Mucosa of rectum (tissue), 2 donors: ENCODE measurements around the gene BRME1.
"Not testable (repeated sequence)": the region's sequence is repeated elsewhere in the genome, so short reads cannot be mapped to it uniquely, and the experiment has no call there.

Experiments
- H3K27ac ChIP-seq, 2 donors: one replicate each; pipeline ENCODE4 v1.7.0; 2013; ENCODE audit warnings: inconsistent platforms in 2 of 2, low read depth in 2 of 2, low read length in 2 of 2
- H3K27me3 ChIP-seq, 2 donors: one replicate each; pipeline ENCODE4 v1.7.0; 2013; ENCODE audit warnings: low read length in 2 of 2; ENCODE audit not compliant: control insufficient read depth in 2 of 2, insufficient read depth in 2 of 2
- H3K36me3 ChIP-seq, 2 donors: one replicate each; pipeline ENCODE4 v1.7.0; 2013; ENCODE audit warnings: low read length in 2 of 2; ENCODE audit not compliant: control insufficient read depth in 2 of 2, insufficient read depth in 2 of 2
- H3K4me1 ChIP-seq, 2 donors: one replicate each; pipeline ENCODE4 v1.7.0; 2013; ENCODE audit warnings: low read length in 2 of 2, mild to moderate bottlenecking in 1 of 2; ENCODE audit not compliant: control insufficient read depth in 2 of 2, insufficient read depth in 2 of 2
- H3K4me3 ChIP-seq, 2 donors: one replicate each; pipeline ENCODE4 v1.7.0; 2013; ENCODE audit warnings: low read length in 2 of 2
- H3K9ac ChIP-seq, 2 donors: one replicate each; pipeline ENCODE4 v1.7.0; 2013; ENCODE audit warnings: low read length in 2 of 2, low read depth in 1 of 2, mild to moderate bottlenecking in 1 of 2
- H3K9me3 ChIP-seq, 2 donors: one replicate each; pipeline ENCODE4 v1.7.0; 2013; ENCODE audit warnings: low read length in 2 of 2; ENCODE audit not compliant: control insufficient read depth in 2 of 2
- donor health status: healthy.
- donor health status: Normal muscosa, but diverticular disease.

BRME1 gene

GRCh38 chr19:13926715-13927114 lies 20.8 kb upstream of the BRME1 start:
- Histone ChIP-seq H3K36me3 (peaks cover 39 to 47% of the 10 kb centered on the region in 2 donors), H3K4me3 (no peak overlapping the region), H3K4me1 (no peaks in the 10 kb centered on the region), H3K27ac (no peak overlapping the region), H3K9ac (no peak overlapping the region), H3K9me3 (no peaks in the 10 kb centered on the region), H3K27me3 (no peaks in the 10 kb centered on the region)

GRCh38 chr19:13926010-13926409 lies 20.1 kb upstream of the BRME1 start:
- H3K27ac ChIP-seq: no peak overlapping the region
- H3K9ac ChIP-seq: no peak overlapping the region
- H3K4me1 ChIP-seq: no peaks in the 10 kb centered on the region
- no peaks in the 10 kb centered on the region for H3K27me3 ChIP-seq
- H3K9me3 ChIP-seq: peaks cover 0 to under 1% of the 10 kb centered on the region in 2 donors
- H3K4me3 ChIP-seq: no peak overlapping the region
- H3K36me3 ChIP-seq: peaks cover 42 to 54% of the 10 kb centered on the region in 2 donors

GRCh38 chr19:13923194-13923987 lies 17.5 kb upstream of the BRME1 start:
- Histone ChIP-seq H3K27ac (no peak overlapping the region), H3K9ac (no peak overlapping the region), H3K36me3 (peaks cover 58 to 77% of the 10 kb centered on the region in 2 donors), H3K4me1 (no peaks in the 10 kb centered on the region), H3K9me3 (peaks cover 0 to 3% of the 10 kb centered on the region in 2 donors), H3K4me3 (no peak overlapping the region), H3K27me3 (no peaks in the 10 kb centered on the region)

DNA sequence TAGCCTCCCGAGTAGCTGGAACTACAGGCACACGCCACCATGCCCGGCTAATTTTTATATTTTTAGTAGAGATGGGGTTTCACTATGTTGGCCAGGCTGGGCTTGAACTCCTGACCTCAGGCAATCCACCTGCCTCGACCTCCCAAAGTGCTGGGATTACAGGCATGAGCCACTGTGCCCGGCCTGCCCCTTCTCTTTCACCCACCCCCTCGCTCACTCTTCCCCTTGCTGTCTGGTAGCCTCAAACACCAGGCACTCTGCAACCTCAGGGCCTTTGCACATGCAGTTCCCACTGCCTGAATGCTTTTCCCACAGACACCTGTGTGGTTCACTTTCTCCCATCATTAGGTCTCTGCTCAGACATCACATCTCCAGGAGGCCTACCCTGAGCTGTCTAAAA lies 16.2 kb upstream of the BRME1 start:
- not testable (repeated sequence) for H3K4me1 ChIP-seq, H3K27me3 ChIP-seq, H3K9me3 ChIP-seq, H3K27ac ChIP-seq, H3K4me3 ChIP-seq, H3K9ac ChIP-seq
- peaks cover 61 to 73% of the 10 kb centered on the region in 2 donors for H3K36me3 ChIP-seq

DNA sequence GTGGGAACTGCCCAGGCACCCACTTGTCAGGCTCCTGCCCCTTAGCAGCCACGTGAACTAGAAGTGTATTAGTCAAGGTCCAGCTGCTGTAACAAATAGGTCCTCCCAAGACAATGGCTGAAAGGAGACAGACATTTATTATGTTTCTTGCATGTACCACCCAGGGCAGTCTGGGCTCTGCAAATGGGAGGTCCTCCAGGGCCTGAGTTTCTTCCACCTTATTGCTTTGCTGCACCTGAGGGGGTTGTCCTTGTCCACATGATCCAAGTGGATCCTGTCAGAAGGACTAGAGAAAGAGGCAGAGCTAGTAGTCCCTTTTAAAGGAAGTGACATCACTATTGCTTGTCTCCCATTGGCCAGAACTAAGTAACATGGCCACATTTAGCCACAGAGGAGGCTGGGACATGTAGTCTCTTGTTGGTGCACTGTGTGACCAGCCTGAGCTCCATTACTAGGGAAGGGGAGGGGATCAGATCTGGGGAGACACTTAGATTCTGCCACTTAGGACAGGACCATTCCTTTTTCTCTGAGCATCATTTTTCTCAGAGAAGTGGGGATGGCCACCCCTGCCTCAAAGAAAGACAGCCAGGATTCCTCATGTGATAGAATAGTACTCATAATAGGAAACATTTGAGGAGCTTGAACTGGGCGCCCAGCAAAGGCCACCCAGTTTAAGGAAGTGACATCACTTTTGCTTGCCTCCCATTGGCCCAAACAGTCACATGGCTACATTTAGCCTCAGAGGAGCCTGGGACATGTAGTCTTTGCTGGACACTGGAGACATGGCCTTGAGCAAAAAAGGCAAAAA lies 15.2 kb upstream of the BRME1 start:
- Histone ChIP-seq H3K9ac (no peak overlapping the region), H3K27ac (no peak overlapping the region), H3K9me3 (peaks cover 0 to 3% of the 10 kb centered on the region in 2 donors), H3K4me3 (no peak overlapping the region), H3K27me3 (no peaks in the 10 kb centered on the region), H3K36me3 (peaks cover 52 to 64% of the 10 kb centered on the region in 2 donors), H3K4me1 (peaks cover 0 to 6% of the 10 kb centered on the region in 2 donors)

DNA sequence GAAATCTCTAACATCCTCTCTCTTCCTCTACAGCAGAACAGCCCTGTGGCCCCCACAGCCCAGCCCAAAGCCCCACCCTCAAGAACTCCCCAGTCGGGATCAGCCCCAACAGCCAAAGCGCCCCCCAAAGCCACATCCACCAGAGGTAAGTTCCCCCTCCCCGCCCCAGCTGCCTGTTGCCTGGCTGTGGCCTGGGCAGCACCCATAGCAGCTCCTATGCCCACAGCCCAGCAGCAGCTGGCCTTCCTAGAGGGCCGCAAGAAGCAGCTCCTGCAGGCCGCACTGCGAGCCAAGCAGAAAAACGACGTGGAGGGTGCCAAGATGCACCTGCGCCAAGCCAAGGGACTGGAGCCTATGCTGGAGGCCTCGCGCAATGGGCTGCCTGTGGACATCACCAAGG lies 14.6 kb upstream of the BRME1 start:
- Histone ChIP-seq H3K4me3 (no peak overlapping the region), H3K36me3 (peaks cover 50 to 62% of the 10 kb centered on the region in 2 donors), H3K27ac (no peak overlapping the region), H3K9ac (no peak overlapping the region), H3K4me1 (peaks cover 0 to 6% of the 10 kb centered on the region in 2 donors), H3K27me3 (no peaks in the 10 kb centered on the region), H3K9me3 (peaks cover 0 to 3% of the 10 kb centered on the region in 2 donors)

GRCh38 chr19:13918726-13919411 lies 13.0 kb upstream of the BRME1 start:
- H3K9me3 ChIP-seq: peaks cover 0 to 3% of the 10 kb centered on the region in 2 donors
- H3K27ac ChIP-seq: no peak overlapping the region
- H3K9ac ChIP-seq: no peak overlapping the region
- peaks cover 0 to 6% of the 10 kb centered on the region in 2 donors for H3K4me1 ChIP-seq
- no peaks in the 10 kb centered on the region for H3K27me3 ChIP-seq
- peaks cover 49 to 60% of the 10 kb centered on the region in 2 donors for H3K36me3 ChIP-seq
- no peak overlapping the region for H3K4me3 ChIP-seq

DNA sequence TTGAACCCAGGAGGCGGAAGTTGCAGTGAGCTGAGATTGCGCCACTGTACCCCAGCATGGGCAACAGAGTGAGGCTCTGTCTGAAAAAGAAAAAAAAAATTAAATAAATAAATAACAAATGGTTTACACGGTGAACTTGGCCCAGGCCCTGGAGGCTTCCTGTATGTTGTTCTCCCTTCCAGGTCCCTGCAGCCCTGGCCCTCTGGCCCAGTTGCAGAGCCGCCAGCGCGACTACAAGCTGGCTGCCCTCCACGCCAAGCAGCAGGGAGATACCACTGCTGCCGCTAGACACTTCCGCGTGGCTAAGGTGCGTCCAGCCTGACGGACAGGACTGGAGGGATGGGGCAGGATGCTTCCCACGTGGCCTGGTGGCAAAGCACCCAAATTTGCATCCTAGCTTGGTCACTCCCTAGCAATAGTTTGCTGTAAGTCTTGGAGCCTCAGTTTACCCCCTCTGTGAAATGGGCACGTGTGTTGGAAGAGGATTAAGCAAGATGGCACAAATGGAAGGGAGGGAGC lies 12.0 kb upstream of the BRME1 start:
- H3K27me3 ChIP-seq: no peaks in the 10 kb centered on the region
- H3K27ac ChIP-seq: no peak overlapping the region
- H3K4me3 ChIP-seq: no peak overlapping the region
- H3K9me3 ChIP-seq: peaks cover 0 to 3% of the 10 kb centered on the region in 2 donors
- H3K4me1 ChIP-seq: peaks cover 0 to 6% of the 10 kb centered on the region in 2 donors
- peaks cover 47 to 61% of the 10 kb centered on the region in 2 donors for H3K36me3 ChIP-seq
- H3K9ac ChIP-seq: no peak overlapping the region

DNA sequence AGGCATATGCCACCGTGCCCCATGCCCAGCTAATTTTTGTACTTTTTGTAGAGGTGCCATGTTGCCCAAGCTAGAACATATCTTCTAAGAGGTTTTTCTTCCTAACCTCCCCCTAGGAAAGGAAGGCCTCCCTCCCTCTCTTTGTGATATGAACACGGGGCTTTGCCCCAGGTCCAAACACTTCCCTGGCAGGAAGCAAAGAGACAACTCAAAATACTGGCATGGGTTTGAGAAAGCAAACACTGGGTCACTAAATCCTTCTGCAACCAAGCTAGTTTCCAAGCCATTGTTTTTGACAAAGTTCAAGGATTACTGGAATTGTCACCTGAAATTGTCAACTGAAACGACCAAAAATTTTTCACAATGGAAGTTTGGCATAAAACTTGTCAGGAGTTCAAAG lies 8.9 kb upstream of the BRME1 start:
- Histone ChIP-seq H3K9ac (no peak overlapping the region), H3K4me3 (no peak overlapping the region), H3K4me1 (peaks cover 2 to 8% of the 10 kb centered on the region in 2 donors), H3K27ac (no peak overlapping the region), H3K27me3 (no peaks in the 10 kb centered on the region), H3K36me3 (peaks cover 36 to 54% of the 10 kb centered on the region in 2 donors), H3K9me3 (no peaks in the 10 kb centered on the region)
